ENCODE data around the gene RPS6KC1.

GRCh38 chr1:213287987-213288386 lies 236.9 kb downstream of the RPS6KC1 start:
- TF ChIP-seq CTCF (conservative IDR thresholded peaks at IDR 0.05) (no peak), EZH2 (IDR thresholded peaks at IDR 0.05; ENCODE audit: low read depth) (no peak)

Data from PC-9 (cell line).